Thyroid gland (tissue), 4 donors: Measurements from ENCODE around the gene ACTR8.

Experiments used
- CTCF ChIP-seq, 6 experiments: fragments of 200-600 bp in 3 of 6; fragments of 450-650 bp in 3 of 6; sonication (generic) in 3 of 6; IDR thresholded peaks; one replicate each; pipeline ENCODE4 v1.5.1; 2016 to 2019; ENCODE audit warnings: antibody characterized with exemption in 6 of 6, mild to moderate bottlenecking in 2 of 6, inconsistent platforms in 1 of 6, moderate library complexity in 1 of 6
- POLR2A ChIP-seq, 2 donors: fragments of 450-650 bp; IDR thresholded peaks; one replicate each; pipeline ENCODE4 v1.6.1; 2017; ENCODE audit warnings: antibody characterized with exemption in 2 of 2, mild to moderate bottlenecking in 2 of 2, moderate library complexity in 1 of 2

GRCh38 chr3:53842436-53843194 lies 39.3 kb downstream of the ACTR8 start:
- TF ChIP-seq CTCF (IDR thresholded peaks at IDR 0.05): peak in 5 of 6 experiments; percentile 20 to 83 (median 56)
- TF ChIP-seq POLR2A (IDR thresholded peaks at IDR 0.05): peak in 1 of 2 donors; percentile 32
